GM23248 (cell line): ENCODE results near the gene TMEM59L. TPM values are rescaled to one million over a fixed set of nuclear protein-coding genes. Genes with fewer than 3 reads are reported as not detected.

Source experiments
- DNase-seq: peaks from one replicate; pipeline ENCODE4 v3.0.0-alpha.2; 2015
- H2AFZ ChIP-seq: fragments of 200-600 bp; sonication (generic); 2 replicates; pipeline ENCODE4 v1.6.1; 2016; ENCODE audit warnings: antibody characterized with exemption
- H3F3A ChIP-seq: fragments of 200-600 bp; sonication (generic); 2 replicates; pipeline ENCODE4 v1.6.1; 2016; ENCODE audit warnings: mild to moderate bottlenecking, antibody characterized with exemption, mixed run types; ENCODE audit not compliant: insufficient read depth
- H3K27ac ChIP-seq: fragments of 200-600 bp; sonication (generic); 2 replicates; pipeline ENCODE4 v1.5.1; 2016; ENCODE audit warnings: mild to moderate bottlenecking
- H3K27me3 ChIP-seq: fragments of 200-600 bp; sonication (generic); replicated peaks from 2 replicates; pipeline ENCODE4 v1.6.1; 2016; ENCODE audit warnings: mild to moderate bottlenecking; ENCODE audit not compliant: insufficient read depth
- H3K36me3 ChIP-seq: fragments of 200-600 bp; sonication (generic); 2 replicates; pipeline ENCODE4 v1.6.1; 2016; ENCODE audit warnings: low read depth, mild to moderate bottlenecking
- H3K4me1 ChIP-seq: fragments of 200-600 bp; sonication (generic); 2 replicates; pipeline ENCODE4 v1.6.1; 2016; ENCODE audit warnings: mild to moderate bottlenecking; ENCODE audit not compliant: insufficient read depth
- H3K4me2 ChIP-seq: fragments of 200-600 bp; sonication (generic); one replicate; pipeline ENCODE4 v1.6.1; 2016; ENCODE audit warnings: mild to moderate bottlenecking; ENCODE audit not compliant: unreplicated experiment
- H3K4me3 ChIP-seq: fragments of 200-600 bp; sonication (generic); 2 replicates; pipeline ENCODE4 v1.5.1; 2016; ENCODE audit warnings: mild to moderate bottlenecking
- H3K79me2 ChIP-seq: fragments of 200-600 bp; sonication (generic); 2 replicates; pipeline ENCODE4 v1.6.1; 2016; ENCODE audit warnings: mild to moderate bottlenecking; ENCODE audit not compliant: insufficient read depth
- H3K9ac ChIP-seq: fragments of 200-600 bp; sonication (generic); 2 replicates; pipeline ENCODE4 v1.6.1; 2016; ENCODE audit warnings: mild to moderate bottlenecking
- H3K9me2 ChIP-seq: fragments of 200-600 bp; sonication (generic); 2 replicates; pipeline ENCODE4 v1.6.1; 2016; ENCODE audit warnings: mixed run types, mild to moderate bottlenecking, moderate library complexity; ENCODE audit not compliant: insufficient read depth
- H3K9me3 ChIP-seq: fragments of 200-600 bp; sonication (generic); one replicate; pipeline ENCODE4 v1.6.1; 2017; ENCODE audit warnings: low read depth
- H4K20me1 ChIP-seq: fragments of 200-600 bp; sonication (generic); 2 replicates; pipeline ENCODE4 v1.6.0; 2016; ENCODE audit not compliant: insufficient read depth
- EZH2 ChIP-seq: fragments of 200-600 bp; sonication (generic); IDR thresholded peaks from 2 replicates; pipeline ENCODE4 v1.6.1; 2018; ENCODE audit warnings: antibody characterized with exemption, mild to moderate bottlenecking; ENCODE audit not compliant: insufficient read depth, poor library complexity, severe bottlenecking
- EZH2phosphoT487 ChIP-seq: fragments of 200-600 bp; sonication (generic); IDR thresholded peaks from 2 replicates; pipeline ENCODE4 v1.6.1; 2018; ENCODE audit warnings: antibody characterized with exemption, moderate library complexity, mild to moderate bottlenecking, low read depth; ENCODE audit not compliant: insufficient read depth
- WGBS, 2 experiments: methylation state at CpG; one replicate each; pipeline ENCODE4 v1.1.6; 2015 to 2017; ENCODE audit warnings: low lambda C conversion rate in 2 of 2, low coverage in 1 of 2; ENCODE audit errors: missing lambda C conversion rate in 2 of 2; 5-methylcytosine and 5-hydroxymethylcytosine counted together
- in situ Hi-C: fragments of 300-500 bp; cut with MboI; formaldehyde crosslinking; loops from 2 replicates; pipeline ENCODE4 v1.15.0; 2020
- polyA plus RNA-seq: library from polyadenylated mRNA; unstranded; fragments of >200 nt; fragmentation: Nextera tagmentation; extraction: Ambion mirVana; gene quantifications from 2 replicates; pipeline ENCODE4 v1.2.1, GENCODE V29; 2016
- total RNA-seq: library from RNA; depleted of rRNA; stranded (reverse); fragments of >200 nt; shearing (Covaris generic); gene quantifications from 2 replicates; pipeline ENCODE4 v1.2.3, GENCODE V29; 2014

TMEM59L gene
- total and polyA plus RNA-seq, 2 experiments from 2014 or later = 0.97 to 2.1 TPM

DNA sequence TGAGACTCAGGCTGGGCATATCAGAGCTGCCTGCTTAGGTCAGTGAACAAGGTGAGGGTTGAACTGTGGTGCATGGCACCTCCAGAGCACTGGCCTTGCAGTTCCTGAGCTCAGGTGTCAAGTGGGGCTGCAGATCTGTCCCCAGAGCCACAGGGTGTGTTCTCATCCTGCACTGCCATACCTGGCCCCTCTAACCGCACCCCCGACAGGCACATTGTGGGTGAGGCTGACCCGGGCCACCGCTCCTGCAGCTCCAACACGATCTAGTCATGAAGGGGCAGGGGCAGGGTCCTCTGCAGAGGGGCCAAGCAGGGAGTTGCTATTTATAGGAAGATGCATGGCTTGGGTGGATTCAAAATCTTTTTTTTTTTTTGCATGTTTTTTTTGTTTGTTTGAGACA lies 54.1 kb downstream of the TMEM59L start:
- H3K4me1 ChIP-seq = no peaks in the 10 kb centered on the region
- H2AFZ ChIP-seq = no peak overlapping the region
- H3K27ac ChIP-seq = no peak overlapping the region
- no peaks in the 10 kb centered on the region for H3K9me3 ChIP-seq
- DNase-seq = no peak
- no peaks in the 10 kb centered on the region for H3K27me3 ChIP-seq
- in situ Hi-C loops = no loop called here
- no peaks in the 10 kb centered on the region for H3K79me2 ChIP-seq
- WGBS, 2 experiments = 83 to 92% methylated on average over 5 of the region's 5 CpGs
- H3K4me3 ChIP-seq = no peak overlapping the region
- TF ChIP-seq EZH2 = no peak
- TF ChIP-seq EZH2phosphoT487 = no peak
- no peaks in the 10 kb centered on the region for H3F3A ChIP-seq
- no peaks in the 10 kb centered on the region for H4K20me1 ChIP-seq
- H3K36me3 ChIP-seq = no peaks in the 10 kb centered on the region
- H3K9me2 ChIP-seq = no peaks in the 10 kb centered on the region
- no peak overlapping the region for H3K9ac ChIP-seq
- no peak overlapping the region for H3K4me2 ChIP-seq

DNA sequence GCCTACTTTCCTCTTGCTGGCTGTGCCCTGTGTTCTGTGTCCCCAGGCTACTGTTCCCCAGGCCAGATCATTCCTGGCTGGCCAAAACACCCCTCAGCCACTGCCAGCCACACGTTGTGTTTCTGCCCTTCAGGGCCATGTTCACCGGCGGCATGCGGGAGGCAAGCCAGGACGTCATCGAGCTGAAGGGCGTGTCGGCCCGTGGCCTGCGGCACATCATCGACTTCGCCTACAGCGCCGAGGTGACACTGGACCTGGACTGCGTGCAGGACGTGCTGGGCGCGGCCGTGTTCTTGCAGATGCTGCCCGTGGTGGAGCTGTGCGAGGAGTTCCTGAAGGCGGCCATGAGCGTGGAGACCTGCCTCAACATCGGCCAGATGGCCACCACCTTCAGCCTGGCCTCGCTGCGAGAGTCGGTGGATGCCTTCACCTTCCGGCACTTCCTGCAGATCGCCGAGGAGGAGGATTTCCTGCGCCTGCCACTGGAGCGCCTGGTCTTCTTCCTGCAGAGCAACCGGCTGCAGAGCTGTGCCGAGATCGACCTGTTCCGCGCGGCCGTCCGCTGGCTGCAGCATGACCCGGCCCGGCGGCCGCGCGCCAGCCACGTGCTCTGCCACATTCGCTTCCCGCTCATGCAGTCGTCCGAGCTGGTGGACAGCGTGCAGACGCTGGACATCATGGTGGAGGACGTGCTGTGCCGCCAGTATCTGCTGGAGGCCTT lies 55.0 kb downstream of the TMEM59L start:
- Histone ChIP-seq H3K36me3 (no peaks in the 10 kb centered on the region), H3K79me2 (no peaks in the 10 kb centered on the region), H3K4me3 (no peak overlapping the region), H3K9ac (no peak overlapping the region), H3K27ac (no peak overlapping the region), H3K27me3 (no peaks in the 10 kb centered on the region), H3F3A (no peaks in the 10 kb centered on the region), H3K4me2 (no peak overlapping the region), H4K20me1 (no peaks in the 10 kb centered on the region), H3K4me1 (peaks cover 5% of the 10 kb centered on the region; the same call in 1 of the 2 replicates), H2AFZ (no peak overlapping the region), H3K9me2 (no peaks in the 10 kb centered on the region), H3K9me3 (no peaks in the 10 kb centered on the region)
- TF ChIP-seq EZH2 = no peak
- no peak for TF ChIP-seq EZH2phosphoT487
- DNase-seq = no peak
- in situ Hi-C loops = no loop called here
- WGBS, 2 experiments = 97 to 99% methylated on average over 44 to 55 of the region's 55 CpGs

DNA sequence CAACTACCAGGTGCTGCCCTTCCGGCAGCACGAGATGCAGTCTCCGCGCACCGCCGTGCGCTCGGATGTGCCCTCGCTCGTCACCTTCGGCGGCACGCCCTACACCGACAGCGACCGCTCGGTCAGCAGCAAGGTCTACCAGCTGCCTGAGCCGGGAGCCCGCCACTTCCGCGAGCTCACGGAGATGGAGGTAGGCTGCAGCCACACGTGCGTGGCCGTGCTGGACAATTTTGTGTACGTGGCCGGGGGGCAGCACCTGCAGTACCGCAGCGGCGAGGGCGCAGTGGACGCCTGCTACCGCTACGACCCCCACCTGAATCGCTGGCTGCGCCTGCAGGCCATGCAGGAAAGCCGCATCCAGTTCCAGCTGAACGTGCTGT lies 55.6 kb downstream of the TMEM59L start:
- Histone ChIP-seq H3K4me3 (no peak overlapping the region), H4K20me1 (no peaks in the 10 kb centered on the region), H3K9me3 (no peaks in the 10 kb centered on the region), H3K9ac (no peak overlapping the region), H3K27ac (no peak overlapping the region), H3K27me3 (no peaks in the 10 kb centered on the region), H3K36me3 (no peaks in the 10 kb centered on the region), H3K79me2 (no peaks in the 10 kb centered on the region), H2AFZ (no peak overlapping the region), H3K4me1 (peaks cover 5% of the 10 kb centered on the region; the same call in 1 of the 2 replicates), H3K9me2 (no peaks in the 10 kb centered on the region), H3F3A (no peaks in the 10 kb centered on the region), H3K4me2 (no peak overlapping the region)
- no peak for DNase-seq
- in situ Hi-C loops = no loop called here
- WGBS, 2 experiments = 98% methylated on average over 33 to 38 of the region's 38 CpGs
- TF ChIP-seq EZH2phosphoT487 (no peak), EZH2 (no peak)

GRCh38 chr19:18668744-18669523 lies 56.3 kb downstream of the TMEM59L start:
- 93 to 96% methylated on average over 47 to 58 of the region's 58 CpGs for WGBS, 2 experiments
- Histone ChIP-seq H3K36me3 (no peaks in the 10 kb centered on the region), H3K4me3 (no peak overlapping the region), H3K9me2 (no peaks in the 10 kb centered on the region), H3K9ac (no peak overlapping the region), H4K20me1 (no peaks in the 10 kb centered on the region), H3K9me3 (no peaks in the 10 kb centered on the region), H3K79me2 (no peaks in the 10 kb centered on the region), H3K4me2 (no peak overlapping the region), H3K4me1 (peaks cover 5% of the 10 kb centered on the region; the same call in 1 of the 2 replicates), H2AFZ (no peak overlapping the region), H3F3A (no peaks in the 10 kb centered on the region), H3K27me3 (no peaks in the 10 kb centered on the region), H3K27ac (no peak overlapping the region)
- no peak for DNase-seq
- TF ChIP-seq EZH2 (no peak), EZH2phosphoT487 (no peak)
- in situ Hi-C loops = no loop called here
